Stimulated activated CD8-positive, alpha-beta memory T cell treated with anti-CD3 and anti-CD28 coated beads, Interleukin-12 subunit alpha, Interleukin-12 subunit beta, amount 100 ng/mL, for 24 hours (primary cell): Measurements from ENCODE around the gene CYP2F1.
A peak's percentile ranks its signal among the peaks of the same experiment; 100 is the strongest.
"Not testable (repeated sequence)": the region's sequence is repeated elsewhere in the genome, so short reads cannot be mapped to it uniquely, and the experiment has no call there.

ENCODE experiments used
- DNase-seq: peaks from one replicate; pipeline ENCODE4 v3.0.0-alpha.2; 2020; ENCODE audit errors: extremely low read depth

Gene CYP2F1

DNA sequence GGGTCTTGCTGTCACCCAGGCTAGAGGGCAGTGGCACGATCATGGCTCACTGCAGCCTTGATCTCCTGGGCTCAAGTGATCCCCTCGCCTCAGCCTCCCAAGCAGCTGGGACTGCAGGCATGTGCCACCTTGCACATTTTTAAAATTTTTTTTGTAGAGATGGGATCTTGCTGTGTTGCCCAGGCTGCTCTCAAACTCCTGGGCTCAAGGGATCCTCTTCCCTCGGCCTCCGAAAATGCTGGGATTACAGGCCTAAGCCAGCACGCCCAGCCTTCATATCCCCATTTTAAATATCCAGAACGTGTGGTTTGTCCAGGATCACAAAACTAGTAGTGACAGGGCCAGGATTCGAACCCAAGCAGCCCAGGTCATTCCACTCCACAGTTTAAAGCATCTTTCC, 13.1 kb downstream of the CYP2F1 start:
- not testable (repeated sequence) for DNase-seq

DNA sequence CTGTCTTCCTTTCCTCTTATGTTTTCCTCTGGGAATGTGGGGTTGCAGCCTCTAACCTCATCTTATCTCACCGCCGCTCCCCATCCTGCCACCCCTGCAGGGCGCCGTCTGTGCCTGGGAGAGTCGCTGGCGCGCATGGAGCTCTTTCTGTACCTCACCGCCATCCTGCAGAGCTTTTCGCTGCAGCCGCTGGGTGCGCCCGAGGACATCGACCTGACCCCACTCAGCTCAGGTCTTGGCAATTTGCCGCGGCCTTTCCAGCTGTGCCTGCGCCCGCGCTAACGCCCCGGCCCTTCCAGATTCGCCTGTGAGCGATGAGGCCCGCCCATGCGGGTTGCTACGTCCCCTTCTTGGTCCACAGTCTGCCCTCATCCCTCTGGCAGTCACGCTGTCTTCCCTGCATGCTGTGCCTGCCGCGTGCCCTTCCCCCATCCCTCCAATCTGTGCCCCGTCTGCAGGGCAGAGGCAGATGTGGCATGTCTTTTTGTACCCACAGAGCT, 13.6 kb downstream of the CYP2F1 start:
- peak; percentile 47 for DNase-seq

DNA sequence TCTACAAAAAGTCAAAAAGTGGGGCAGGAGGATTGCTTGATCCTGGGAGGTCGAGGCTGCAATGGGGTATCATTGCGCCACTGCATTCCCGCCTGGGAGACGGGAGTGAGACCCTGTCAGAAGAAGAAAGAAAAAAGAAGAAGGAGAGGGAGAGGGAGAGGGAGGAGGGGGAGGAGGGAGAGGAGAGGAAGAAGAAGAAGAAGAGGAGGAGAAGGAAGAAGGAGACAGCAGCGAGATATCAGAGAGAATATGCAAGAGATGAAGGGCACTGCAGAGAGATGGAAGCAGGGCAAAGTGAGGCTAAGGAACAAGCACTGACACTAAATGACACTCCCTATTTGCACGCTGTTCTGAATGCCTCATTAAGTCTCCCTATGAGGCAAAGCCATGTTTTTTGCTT, 14.5 kb downstream of the CYP2F1 start:
- DNase-seq = no peak

DNA sequence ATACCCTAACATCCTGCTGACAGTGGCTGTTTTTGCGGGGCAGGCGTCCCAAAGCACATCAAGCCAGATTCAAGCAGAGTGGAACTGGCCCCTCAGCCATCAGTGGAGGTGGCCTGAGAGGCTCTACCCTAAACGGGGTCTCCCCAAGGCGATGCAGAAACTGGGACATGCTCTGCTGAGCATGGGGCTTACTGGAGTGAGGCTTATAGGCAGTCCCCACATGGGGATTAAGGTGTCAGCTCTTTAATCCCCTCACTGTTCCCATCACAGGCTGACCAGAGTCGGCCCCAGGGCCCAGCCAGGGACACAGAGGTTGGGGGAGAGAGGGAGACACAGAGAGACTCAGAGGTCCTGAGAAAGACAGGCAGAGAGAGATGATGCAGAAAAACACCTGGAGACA, 17.0 kb downstream of the CYP2F1 start:
- DNase-seq = no peak

DNA sequence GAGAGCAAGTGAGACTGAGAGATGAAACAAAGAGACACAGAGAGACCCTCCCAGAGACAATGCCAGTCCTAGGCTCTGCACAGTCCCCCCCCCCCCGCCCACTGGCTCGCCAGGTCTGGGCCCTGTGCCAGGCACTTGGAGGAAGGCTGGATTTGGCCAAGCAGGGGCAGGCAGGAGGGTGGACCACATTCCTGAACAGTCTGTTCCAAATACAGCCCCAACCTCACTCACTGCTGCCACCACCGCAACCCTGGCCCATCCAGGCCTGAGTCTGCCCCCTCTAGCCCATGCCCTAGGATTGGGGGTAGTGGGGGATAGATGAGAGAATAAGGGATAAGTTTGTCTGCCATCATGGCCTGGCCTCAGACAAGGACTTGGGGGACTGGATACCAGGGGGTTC, 19.0 kb downstream of the CYP2F1 start:
- no peak for DNase-seq

DNA sequence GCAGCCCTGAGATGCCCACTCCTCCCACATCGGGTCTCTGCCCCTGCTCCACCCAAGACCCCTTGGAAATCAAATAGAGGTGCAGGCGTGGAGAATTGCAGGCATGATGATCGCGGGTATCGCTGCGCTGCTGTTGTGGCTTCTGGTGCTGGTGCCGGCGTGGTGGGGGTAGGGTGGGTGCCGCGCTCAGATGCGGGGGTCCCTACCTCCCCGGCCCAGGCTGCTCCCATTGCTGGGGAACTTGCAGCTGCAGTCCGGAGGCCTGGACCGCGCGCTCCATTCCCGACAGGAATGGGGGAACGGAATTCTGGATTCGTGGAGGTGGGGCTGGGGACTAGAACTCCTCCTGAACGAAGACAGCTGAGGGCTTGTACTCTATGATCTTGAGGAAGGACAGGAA, 20.4 kb downstream of the CYP2F1 start:
- no peak for DNase-seq

DNA sequence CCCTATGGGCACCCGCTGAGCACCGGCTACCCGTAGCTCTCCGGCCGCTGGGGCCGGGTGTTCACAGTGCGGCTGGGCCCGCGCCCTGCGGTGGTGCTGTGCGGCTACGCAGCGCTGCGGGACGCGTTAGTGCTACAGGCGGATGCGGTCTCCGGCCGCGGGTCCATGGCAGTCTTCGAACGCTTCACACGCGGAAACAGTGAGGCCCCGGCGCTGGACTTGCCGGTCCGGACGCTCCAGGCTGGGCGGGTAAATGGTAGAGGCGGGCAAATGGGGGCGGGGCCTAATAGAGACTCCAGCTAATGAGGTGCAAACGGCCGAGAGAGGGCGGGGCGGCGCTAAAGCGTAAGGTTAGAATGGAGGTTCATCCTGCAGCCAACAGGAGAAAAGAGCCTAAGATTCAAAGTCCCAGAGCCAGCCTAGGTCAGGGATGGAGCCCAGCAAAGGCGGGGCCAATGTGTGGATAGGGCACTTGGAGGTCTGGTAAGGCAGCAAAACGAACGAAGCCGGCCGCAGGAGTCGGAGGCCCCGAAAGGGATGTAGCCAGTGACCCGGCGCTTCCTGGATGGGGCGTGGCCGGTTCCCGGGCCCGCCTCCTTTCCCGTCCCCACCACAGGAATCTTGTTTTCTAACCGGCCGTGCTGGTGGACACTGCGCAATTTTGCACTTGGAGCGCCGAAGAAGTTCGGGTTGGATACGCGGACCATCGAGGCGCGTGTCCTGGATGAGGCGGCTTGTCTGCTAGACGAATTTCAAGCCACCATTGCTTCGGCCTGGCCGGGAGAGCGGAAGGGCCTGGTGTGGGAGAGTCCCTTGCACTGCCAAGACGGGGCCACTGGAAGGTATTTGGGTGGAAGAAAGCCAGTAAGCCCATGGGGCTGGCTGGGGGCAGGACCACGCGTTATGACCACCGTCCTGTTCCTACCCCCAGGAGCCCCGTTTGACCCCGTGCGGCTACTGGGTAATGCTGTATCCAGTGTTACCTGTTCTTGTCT, 21.5 kb downstream of the CYP2F1 start:
- DNase-seq = peak; percentile 8

DNA sequence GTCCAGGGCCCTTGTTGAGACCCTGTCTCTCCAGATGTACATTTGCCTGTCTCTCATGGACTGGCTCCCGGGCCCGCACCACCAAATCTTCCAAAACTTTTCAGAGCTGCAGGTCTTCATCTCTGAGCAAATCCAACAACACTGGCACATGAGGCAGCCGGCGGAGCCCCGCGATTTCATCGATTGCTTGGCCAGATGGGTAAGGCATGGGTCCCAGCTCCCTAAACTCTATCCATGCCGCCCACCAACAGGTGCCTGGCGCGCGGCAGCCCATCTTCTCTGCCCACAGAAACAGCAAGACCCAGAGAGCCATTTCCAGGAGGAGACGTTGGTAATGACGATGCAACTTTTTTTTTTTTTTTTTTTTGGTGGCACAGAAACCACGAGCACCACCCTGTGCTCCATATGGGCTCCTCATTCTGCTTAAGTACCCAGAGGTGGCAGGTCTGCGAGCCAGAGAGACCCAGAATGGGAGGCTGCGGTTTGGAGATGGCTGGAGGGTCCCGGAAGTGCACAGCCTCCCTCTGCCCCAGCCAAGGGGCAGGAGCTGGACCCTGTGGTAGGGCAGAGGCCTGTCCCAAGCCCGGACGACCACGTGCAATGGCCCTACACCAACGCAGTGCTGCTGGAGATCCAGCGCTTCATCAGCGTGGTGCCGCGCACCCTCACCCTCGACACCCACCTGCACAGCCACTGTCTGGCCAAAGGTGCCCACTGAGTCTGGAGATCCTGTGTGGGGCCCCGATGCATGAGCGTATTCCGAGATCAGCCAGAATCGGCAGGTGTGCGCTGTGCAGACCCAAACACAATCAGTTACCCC, 22.6 kb downstream of the CYP2F1 start:
- no peak for DNase-seq

DNA sequence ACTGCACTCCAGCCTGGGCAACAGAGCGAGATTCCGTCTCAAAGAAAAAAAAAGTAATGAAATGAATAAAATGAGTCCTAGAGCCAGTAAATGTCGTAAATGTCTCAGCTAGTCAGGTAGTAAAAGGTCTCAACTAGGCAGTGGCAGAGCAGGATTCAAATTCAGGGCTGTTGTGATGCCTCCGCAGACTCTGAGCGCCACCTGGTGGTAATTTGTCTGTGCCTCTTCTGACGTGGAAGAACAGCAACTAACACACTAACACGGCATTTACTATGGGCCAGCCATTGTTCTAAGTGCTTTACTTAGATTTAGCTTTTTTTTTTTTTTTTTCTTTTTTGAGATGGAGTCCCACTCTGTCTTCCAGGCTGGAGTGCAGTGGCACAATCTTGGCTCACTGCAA, 30.2 kb downstream of the CYP2F1 start:
- peak; percentile 65 for DNase-seq

DNA sequence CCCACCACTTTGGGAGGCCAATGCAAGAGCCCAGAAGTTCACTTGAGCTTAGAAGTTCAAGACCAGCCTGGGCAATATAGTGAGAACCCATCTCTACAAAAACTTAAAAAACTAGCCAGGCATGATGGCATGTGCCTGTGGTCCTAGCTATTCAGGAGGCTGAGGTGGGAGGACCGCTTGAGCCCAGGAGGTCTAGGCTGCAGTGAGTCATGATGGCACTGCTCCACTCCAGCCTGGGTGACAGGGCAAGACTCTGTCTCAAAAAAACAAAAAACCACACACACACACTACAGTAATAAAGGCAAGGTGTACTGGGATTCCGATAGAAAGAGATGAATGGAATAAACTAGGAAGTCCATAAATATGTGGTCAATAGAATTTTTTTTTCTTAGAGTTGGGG, 35.6 kb downstream of the CYP2F1 start:
- DNase-seq = no peak

DNA sequence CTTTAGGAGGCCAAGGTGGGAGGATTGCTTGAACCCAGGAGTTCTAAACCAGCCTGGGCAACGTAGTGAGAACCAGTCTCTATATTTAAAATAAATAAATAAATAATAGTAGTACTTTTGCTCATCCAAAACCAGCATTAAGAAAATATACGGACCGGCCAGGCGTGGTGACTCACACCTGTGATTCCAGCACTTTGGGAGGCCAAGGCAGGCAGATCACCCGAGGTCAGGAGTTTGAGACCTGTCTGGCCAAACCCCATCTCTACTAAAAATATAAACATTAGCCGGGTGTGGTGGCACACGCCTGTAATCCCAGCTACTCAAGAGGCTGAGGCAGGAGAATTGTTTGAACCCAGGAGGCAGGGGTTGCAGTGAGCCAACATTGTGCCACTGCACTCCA, 36.8 kb downstream of the CYP2F1 start:
- not testable (repeated sequence) for DNase-seq

DNA sequence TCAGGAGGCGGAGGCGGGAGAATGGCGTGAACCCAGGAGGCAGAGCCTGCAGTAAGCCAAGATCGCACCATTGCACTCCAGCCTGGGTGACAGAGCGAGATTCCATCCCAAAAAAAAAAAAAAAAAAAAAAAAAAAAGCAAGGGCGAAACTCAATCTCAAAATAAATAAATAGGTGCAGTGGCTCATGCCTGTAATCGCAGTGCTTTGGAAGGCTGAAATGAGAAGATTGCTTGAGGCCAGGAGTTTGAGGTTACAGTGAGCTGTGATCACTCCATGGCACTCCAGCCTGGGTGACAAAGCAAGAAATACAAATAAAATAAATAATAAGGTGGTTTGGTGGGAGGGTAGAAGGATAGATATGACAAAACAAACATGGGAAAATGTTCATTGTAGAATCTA, 39.8 kb downstream of the CYP2F1 start:
- DNase-seq = no peak

DNA sequence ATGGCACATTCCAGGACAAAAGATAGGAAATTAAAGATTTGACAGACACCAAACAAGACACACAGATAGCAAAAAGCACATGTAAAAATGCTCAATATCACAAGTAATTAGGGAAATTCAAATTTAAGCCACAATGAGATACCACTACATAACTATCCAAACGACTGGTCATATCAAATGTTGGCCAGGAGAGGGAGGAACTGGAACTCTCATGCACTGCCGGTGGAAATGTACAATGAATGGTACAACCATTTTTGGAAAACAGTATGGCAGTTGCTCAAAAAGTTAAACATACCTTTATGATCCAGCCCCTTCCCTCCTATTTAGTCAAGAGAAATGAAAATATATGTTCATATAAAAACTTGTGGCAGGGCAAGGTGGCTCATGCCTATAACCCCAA, 42.0 kb downstream of the CYP2F1 start:
- no peak for DNase-seq

DNA sequence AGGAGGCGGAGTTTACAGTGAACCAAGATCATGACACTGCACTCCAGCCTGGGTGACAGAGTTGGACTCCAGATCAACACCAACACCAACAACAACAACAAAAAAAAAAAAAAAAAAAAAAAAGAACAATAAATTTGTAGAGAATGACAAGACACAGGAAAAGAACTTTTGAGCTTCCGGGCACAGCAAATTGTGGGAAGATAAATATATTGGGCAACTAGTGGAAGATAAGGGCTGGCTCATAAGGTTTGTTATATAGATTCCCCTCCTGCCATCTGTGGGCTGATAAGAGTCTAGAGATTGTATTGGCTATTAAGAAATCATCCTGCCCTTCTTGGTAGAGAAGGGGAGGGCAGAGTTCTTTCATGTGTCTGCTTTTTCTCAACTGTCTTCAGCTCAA, 45.6 kb downstream of the CYP2F1 start:
- no peak for DNase-seq

DNA sequence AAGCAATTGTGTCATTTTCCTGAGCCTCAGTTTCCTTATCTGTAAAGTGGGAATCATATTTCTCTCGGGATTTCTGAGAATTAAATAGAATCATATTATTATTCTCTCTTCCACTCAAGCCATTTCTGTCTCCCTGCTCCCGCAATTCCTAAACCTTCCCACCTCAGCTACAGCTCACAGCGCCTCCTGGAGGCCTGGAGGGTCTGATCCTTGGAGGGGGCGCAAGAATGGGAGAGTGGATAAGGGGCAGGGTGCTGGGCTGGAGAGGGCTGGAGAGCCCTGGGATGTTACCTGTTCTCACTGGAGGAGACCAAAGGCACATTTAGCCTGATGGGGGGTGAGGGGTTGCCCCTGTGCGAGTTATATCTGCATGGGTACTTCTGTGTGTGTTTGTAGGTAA, 47.7 kb downstream of the CYP2F1 start:
- DNase-seq = no peak

DNA sequence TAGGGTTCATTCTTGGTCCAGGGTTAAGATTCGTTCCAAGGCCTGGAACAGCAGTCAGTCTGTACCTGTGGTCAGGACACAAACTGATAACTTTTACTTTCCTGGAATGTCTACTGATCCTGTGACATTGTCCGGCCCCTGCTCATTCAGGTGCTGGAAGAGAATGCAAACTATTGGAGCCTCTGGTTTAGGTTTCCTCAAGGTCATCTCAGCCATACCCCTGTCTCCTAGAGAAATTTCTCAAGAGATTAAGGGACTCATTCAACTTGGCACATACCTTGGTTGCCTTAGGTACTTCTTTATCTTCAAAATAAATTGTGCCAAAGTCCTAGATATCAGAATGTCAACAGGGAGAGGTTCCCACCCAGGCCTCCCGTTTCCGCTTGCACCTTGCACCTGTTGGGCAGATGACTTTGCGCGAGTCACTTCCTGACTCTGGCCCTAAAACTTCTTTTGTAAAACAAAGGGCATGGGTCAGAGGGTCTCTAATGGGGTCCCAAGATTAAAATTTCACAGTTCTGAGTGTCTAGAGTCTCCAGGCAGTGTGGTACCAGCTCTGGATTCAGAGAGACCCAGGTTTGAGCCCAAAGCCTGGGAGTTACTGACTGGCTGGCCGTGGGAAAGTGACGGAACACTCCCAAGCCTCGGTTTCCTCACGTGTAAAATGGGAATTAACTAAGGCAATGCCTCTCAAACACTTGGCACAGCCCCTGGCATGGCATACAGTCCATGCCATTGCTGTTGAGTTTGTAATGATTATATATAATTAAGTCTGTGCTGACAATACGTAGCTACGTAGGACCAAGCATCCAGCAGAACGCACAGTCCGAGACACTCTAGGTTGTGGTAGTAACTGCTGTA, 52.9 kb downstream of the CYP2F1 start:
- no peak for DNase-seq

DNA sequence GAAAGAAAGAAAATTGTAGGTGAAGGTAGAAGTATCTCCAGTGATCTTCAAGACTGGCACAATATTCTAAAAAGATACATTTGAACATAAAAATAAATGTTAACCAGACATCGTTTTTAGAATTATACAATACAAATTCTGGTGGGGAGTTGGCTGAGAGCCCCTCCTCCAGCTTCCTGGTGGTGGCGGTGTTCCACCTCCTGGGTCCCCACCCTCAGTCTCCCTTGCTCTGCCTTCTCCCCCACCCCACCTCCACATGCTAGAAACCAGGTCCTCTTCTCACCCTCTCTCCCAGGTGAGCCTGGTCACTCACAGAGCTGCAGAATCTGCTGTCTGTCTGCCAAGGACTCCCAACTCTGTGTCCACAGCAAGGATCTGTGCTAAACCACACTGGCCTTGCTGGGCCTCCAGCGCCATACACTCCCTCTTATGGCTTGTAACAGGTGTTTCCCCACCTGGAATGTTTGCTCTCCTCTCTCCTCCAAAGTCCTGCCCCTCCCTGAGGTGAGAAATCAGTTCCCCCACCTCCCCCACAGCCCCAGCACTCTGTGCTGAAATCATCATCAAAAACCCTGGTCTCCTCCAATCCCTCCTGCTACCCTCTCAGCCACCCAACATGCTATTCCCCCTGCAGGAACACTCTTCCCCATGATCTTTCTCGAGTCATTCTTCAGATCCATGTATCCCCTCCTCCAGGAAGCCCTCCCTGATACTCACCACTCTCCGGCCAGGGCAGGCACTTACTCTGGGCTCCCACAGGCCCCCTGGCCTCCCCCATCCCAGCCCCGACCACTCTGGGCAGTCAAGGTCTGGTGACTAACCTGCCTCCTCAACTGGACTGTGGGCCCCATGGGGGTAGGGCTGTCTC, 58.3 kb downstream of the CYP2F1 start:
- DNase-seq = no peak

DNA sequence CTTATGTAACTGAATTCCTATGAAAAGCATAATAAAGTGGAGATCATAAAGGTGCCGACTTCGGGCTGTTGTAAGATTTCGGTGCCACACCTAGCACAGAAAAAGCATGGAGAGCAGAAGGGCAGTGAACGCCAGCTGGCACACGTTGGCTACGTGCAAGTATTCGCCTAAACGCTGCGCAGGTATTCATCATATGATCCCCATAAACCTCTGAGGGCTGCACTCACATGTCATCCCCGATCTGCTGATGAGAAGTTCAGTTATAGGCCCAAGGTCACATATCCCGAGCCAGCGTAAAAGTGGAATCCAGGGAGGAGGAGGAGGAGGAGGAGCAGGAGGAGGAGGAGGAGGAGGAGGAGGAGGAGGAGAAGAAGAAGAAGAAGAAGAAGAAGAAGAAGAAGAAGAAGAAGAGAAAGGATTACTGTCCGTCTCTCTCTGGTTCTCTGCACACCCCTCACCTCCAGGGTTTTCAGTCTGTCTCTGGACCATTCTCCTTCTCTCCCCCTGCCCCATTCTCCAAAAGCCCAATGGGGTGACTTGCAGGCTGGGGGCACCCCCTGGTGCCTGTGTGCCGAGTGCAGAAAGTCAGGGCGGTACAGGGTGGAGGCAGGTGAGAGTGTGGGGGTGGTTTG, 60.2 kb downstream of the CYP2F1 start:
- no peak for DNase-seq

DNA sequence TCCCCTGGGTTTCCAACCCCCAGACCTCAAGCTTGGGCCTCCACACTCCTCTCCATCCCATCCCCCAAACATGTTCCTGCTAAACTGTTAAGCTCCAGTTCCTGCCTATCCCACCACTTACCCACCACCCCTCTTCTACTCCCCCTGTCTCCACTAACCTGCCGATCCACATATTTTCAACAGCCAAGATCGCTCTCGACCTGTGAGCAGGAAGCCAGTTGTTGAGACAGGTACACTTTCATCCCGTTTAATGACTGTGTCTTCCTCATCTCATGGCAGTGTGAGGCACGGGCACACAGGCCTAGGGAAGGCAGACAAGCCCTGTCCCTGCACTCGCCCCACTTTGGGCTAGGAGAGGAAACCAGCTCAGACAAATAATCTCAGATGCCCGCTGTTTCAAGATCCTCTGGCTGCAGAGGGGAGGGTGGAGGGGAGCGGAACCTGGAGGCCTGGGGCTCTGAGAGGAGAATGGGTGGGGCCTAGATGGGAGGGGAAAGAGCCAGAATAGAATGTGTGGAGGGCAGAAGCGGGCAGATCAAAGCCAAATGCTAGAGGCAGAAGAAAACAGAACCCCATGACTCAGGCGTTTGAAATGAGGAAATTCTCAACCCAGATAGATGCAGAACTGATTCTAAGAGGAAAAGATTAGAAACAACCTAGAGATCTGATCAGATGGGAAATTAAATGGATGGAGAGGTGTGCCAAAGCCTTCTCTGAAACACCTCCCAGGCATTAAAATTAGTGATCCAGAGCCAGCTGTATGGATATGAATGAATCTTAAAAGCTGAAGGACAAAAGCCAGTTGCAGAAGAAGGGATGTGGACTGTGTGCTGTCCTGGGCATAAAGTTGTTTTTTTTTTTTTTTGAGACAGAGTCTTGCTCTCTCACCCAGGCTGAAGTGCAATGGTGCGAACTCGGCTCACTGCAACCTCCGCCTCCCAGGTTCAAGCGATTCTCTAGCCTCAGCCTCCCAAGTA, 61.9 kb downstream of the CYP2F1 start:
- DNase-seq = peak; percentile 8
